ENCODE measurements around the gene CACNA1B. TPM values are rescaled to one million over a fixed set of nuclear protein-coding genes. Genes with fewer than 3 reads are reported as not detected.

Gene CACNA1B
- total RNA-seq, 1 donor from 2014 or later = 84.4 TPM

DNA sequence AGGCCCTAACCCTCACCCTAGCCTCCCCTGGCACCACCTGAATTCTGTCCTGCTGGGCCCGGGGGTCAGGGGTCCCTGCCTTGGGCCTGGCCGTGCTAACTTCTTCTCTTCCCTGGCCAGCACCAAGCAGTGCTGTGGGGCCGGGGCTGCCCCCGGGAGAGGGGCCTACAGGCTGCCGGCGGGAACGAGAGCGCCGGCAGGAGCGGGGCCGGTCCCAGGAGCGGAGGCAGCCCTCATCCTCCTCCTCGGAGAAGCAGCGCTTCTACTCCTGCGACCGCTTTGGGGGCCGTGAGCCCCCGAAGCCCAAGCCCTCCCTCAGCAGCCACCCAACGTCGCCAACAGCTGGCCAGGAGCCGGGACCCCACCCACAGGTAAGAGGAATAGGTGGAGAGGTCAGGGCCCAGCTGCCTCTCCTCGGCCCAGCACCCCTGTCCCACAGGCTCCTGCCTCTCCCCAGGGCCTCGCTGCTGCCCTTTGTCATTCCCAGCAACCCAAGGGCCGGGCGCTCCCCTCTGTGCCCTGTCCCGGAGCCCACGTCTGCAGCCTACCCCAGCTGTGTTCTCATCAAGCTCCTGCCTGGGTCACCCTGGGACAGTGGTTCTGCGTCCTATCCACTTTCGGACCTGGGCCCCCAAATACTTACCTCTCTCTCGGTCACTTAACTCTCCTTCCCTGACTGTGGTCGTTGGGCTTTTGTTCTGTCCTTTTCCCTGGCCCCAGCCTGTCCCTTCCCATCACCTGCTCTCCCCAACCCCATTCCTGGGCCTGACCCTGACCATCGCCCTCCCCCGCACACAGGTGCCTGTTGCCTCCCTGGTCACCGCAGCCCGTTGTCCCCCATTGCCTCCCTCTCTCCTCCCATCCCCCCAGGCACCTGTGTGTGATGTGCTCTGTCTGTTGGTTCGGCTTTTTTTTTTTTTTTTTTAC is 243.2 kb downstream of the CACNA1B start:
- Mint-ChIP-seq H3K27me3 (ENCODE audit: unreplicated experiment) (peaks cover 25% of the 10 kb centered on the region), H3K4me3 (ENCODE audit: unreplicated experiment) (no peak overlapping the region), H3K27ac (ENCODE audit: unreplicated experiment) (no peak overlapping the region), H3K36me3 (ENCODE audit: unreplicated experiment) (peaks cover 28% of the 10 kb centered on the region), H3K9me3 (ENCODE audit: unreplicated experiment) (peaks cover 25% of the 10 kb centered on the region), H3K4me1 (ENCODE audit: low read depth, unreplicated experiment) (no peaks in the 10 kb centered on the region)
- no peak for DNase-seq
- TF ChIP-seq, protein P1, sequence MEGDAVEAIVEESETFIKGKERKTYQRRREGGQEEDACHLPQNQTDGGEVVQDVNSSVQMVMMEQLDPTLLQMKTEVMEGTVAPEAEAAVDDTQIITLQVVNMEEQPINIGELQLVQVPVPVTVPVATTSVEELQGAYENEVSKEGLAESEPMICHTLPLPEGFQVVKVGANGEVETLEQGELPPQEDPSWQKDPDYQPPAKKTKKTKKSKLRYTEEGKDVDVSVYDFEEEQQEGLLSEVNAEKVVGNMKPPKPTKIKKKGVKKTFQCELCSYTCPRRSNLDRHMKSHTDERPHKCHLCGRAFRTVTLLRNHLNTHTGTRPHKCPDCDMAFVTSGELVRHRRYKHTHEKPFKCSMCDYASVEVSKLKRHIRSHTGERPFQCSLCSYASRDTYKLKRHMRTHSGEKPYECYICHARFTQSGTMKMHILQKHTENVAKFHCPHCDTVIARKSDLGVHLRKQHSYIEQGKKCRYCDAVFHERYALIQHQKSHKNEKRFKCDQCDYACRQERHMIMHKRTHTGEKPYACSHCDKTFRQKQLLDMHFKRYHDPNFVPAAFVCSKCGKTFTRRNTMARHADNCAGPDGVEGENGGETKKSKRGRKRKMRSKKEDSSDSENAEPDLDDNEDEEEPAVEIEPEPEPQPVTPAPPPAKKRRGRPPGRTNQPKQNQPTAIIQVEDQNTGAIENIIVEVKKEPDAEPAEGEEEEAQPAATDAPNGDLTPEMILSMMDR (IDR thresholded peaks at IDR 0.05; ENCODE audit: partially characterized antibody, unreplicated experiment) = no peak

DNA sequence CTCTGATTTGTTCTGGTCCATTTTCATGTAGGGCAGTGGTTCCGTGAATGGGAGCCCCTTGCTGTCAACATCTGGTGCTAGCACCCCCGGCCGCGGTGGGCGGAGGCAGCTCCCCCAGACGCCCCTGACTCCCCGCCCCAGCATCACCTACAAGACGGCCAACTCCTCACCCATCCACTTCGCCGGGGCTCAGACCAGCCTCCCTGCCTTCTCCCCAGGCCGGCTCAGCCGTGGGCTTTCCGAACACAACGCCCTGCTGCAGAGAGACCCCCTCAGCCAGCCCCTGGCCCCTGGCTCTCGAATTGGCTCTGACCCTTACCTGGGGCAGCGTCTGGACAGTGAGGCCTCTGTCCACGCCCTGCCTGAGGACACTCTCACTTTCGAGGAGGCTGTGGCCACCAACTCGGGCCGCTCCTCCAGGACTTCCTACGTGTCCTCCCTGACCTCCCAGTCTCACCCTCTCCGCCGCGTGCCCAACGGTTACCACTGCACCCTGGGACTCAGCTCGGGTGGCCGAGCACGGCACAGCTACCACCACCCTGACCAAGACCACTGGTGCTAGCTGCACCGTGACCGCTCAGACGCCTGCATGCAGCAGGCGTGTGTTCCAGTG is 244.0 kb downstream of the CACNA1B start:
- no peak overlapping the region for H3K4me3 Mint-ChIP-seq (ENCODE audit: unreplicated experiment)
- H3K27ac Mint-ChIP-seq (ENCODE audit: unreplicated experiment) = no peak overlapping the region
- H3K36me3 Mint-ChIP-seq (ENCODE audit: unreplicated experiment) = peaks cover 20% of the 10 kb centered on the region
- no peaks in the 10 kb centered on the region for H3K4me1 Mint-ChIP-seq (ENCODE audit: low read depth, unreplicated experiment)
- H3K9me3 Mint-ChIP-seq (ENCODE audit: unreplicated experiment) = peaks cover 22% of the 10 kb centered on the region
- no peak for DNase-seq
- TF ChIP-seq, protein P1 (IDR thresholded peaks at IDR 0.05; ENCODE audit: partially characterized antibody, unreplicated experiment) = no peak
- H3K27me3 Mint-ChIP-seq (ENCODE audit: unreplicated experiment) = peaks cover 25% of the 10 kb centered on the region

DNA sequence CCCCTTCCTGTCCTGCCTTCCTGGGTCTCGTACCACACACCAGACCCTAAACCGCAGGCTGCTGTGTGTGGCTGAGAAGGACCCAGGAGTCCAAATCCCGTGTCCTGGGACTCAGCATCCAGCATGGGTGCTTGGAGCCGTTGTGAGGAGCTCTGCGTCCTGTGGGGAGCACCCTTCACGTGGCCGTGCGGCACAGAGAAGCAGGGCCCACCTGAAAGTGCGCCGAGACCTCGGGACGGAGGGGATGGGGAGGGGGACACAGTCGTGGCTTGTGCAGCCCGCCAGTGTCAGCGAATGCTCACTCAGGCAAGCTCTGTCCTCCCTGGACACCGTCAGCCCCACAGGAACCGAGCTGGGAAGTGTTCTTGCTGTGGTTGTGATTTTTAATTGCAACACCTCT is 244.6 kb downstream of the CACNA1B start:
- no peak overlapping the region for H3K4me3 Mint-ChIP-seq (ENCODE audit: unreplicated experiment)
- H3K4me1 Mint-ChIP-seq (ENCODE audit: low read depth, unreplicated experiment) = no peaks in the 10 kb centered on the region
- H3K27ac Mint-ChIP-seq (ENCODE audit: unreplicated experiment) = no peak overlapping the region
- TF ChIP-seq, protein P1 (IDR thresholded peaks at IDR 0.05; ENCODE audit: partially characterized antibody, unreplicated experiment) = no peak
- peaks cover 14% of the 10 kb centered on the region for H3K36me3 Mint-ChIP-seq (ENCODE audit: unreplicated experiment)
- no peak for DNase-seq
- H3K27me3 Mint-ChIP-seq (ENCODE audit: unreplicated experiment) = peaks cover 22% of the 10 kb centered on the region
- H3K9me3 Mint-ChIP-seq (ENCODE audit: unreplicated experiment) = peaks cover 18% of the 10 kb centered on the region

DNA sequence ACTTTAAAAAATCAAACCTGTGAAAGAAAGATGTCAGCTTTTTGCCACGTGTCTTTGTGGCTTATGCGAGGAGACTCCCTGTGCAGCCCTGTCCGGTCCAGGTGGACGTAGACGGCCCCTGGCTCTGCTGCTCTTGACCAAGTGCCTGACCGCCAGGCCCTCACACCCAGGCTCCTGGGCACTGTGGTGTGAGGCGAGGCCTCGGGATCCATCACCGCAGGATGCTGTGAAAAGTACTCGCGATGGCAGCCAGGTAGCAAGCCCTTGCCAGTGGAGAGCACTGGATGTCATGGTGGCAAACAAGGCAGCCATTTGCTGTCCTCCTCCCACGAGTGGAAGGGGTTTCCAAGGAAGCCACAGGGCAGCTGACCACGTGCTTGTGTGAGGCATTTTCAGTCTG is 245.1 kb downstream of the CACNA1B start:
- TF ChIP-seq, protein P1 (IDR thresholded peaks at IDR 0.05; ENCODE audit: partially characterized antibody, unreplicated experiment) = no peak
- no peak for DNase-seq
- Mint-ChIP-seq H3K27me3 (ENCODE audit: unreplicated experiment) (peaks cover 20% of the 10 kb centered on the region), H3K4me3 (ENCODE audit: unreplicated experiment) (no peak overlapping the region), H3K27ac (ENCODE audit: unreplicated experiment) (no peak overlapping the region), H3K9me3 (ENCODE audit: unreplicated experiment) (peaks cover 21% of the 10 kb centered on the region), H3K4me1 (ENCODE audit: low read depth, unreplicated experiment) (no peaks in the 10 kb centered on the region), H3K36me3 (ENCODE audit: unreplicated experiment) (peaks cover 14% of the 10 kb centered on the region)

DNA sequence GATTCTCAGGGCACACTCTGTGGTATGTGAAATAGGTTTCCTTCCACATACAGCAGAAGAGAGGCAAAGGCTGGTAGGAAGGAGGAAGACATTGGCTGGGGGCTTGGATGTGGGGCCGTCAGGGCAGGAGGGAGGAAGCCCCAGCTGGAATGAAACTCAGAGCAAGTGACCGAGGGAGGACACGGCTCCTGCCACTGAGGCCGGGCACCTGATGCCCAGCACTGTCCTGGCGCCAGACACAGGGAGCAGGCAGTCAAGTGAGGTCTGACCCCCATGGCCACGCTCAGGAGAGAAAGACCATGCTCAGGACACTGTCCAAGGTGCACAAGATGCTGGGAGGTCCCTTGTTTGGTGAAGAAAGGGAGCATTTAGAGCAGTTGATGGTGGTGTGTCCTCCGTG is 245.5 kb downstream of the CACNA1B start:
- peaks cover 14% of the 10 kb centered on the region for H3K36me3 Mint-ChIP-seq (ENCODE audit: unreplicated experiment)
- H3K27ac Mint-ChIP-seq (ENCODE audit: unreplicated experiment) = no peak overlapping the region

More for the DNA sequence above, 245.5 kb downstream of the CACNA1B start:
- Mint-ChIP-seq H3K4me3 (ENCODE audit: unreplicated experiment) (no peak overlapping the region), H3K27me3 (ENCODE audit: unreplicated experiment) (peaks cover 19% of the 10 kb centered on the region), H3K4me1 (ENCODE audit: low read depth, unreplicated experiment) (no peaks in the 10 kb centered on the region), H3K9me3 (ENCODE audit: unreplicated experiment) (peaks cover 21% of the 10 kb centered on the region)
- no peak for DNase-seq
- TF ChIP-seq, protein P1 (IDR thresholded peaks at IDR 0.05; ENCODE audit: partially characterized antibody, unreplicated experiment) = no peak

Measured in glutamatergic neuron (in vitro differentiated cells).